Vagina (tissue), 2 donors: ENCODE results near the gene CRYZ. TPM values are rescaled to one million over a fixed set of nuclear protein-coding genes. Genes with fewer than 3 reads are reported as not detected.
"Not testable (repeated sequence)": the region's sequence is repeated elsewhere in the genome, so short reads cannot be mapped to it uniquely, and the experiment has no call there.

Experiments
- DNase-seq, 2 donors: peaks; one replicate each; pipeline ENCODE4 v3.0.0-alpha.2; 2017; ENCODE audit errors: extremely low spot score in 2 of 2
- H3K27ac ChIP-seq: fragments of 200-600 bp; sonication (generic); one replicate; pipeline ENCODE4 v1.5.1; 2019
- H3K27me3 ChIP-seq: fragments of 200-600 bp; sonication (generic); one replicate; pipeline ENCODE4 v1.5.1; 2019
- H3K36me3 ChIP-seq, 2 donors: fragments of 200-600 bp; sonication (generic); one replicate each; pipeline ENCODE4 v1.5.1; 2017 to 2019
- H3K4me1 ChIP-seq: fragments of 200-600 bp; sonication (generic); one replicate; pipeline ENCODE4 v1.5.1; 2019
- H3K4me3 ChIP-seq, 2 donors: fragments of 200-600 bp; sonication (generic); 1 replicate in 1 of 2; 2 replicates in 1 of 2; pipeline ENCODE4 v1.5.1; 2016 to 2019
- H3K9me3 ChIP-seq: fragments of 200-600 bp; sonication (generic); one replicate; pipeline ENCODE4 v1.5.1; 2019
- CTCF ChIP-seq, 3 experiments: fragments of 450-650 bp in 2 of 3; fragments of 200-600 bp in 1 of 3; sonication (generic) in 1 of 3; IDR thresholded peaks; one replicate each; pipeline ENCODE4 v1.5.1; 2017 to 2019; ENCODE audit warnings: antibody characterized with exemption in 3 of 3, mild to moderate bottlenecking in 2 of 3, moderate library complexity in 2 of 3
- POLR2A ChIP-seq, 2 donors: fragments of 450-650 bp; IDR thresholded peaks; one replicate each; pipeline ENCODE4 v1.6.1; 2017; ENCODE audit warnings: antibody characterized with exemption in 2 of 2, mild to moderate bottlenecking in 2 of 2, moderate library complexity in 2 of 2
- POLR2AphosphoS5 ChIP-seq, 2 donors: sonication (generic); formaldehyde crosslinking; IDR thresholded peaks; one replicate each; pipeline ENCODE4 v1.9.0; 2017; ENCODE audit warnings: antibody characterized with exemption in 2 of 2, mild to moderate bottlenecking in 2 of 2, low read depth in 1 of 2; ENCODE audit not compliant: insufficient read depth in 1 of 2
- intact Hi-C: fragments of 100-400 bp; cut with DNase I; formaldehyde crosslinking; loops from one replicate; pipeline ENCODE4 v1.15.1; 2023
- total RNA-seq: library from RNA; depleted of rRNA; stranded (reverse); fragments of >200 nt; gene quantifications from one replicate; pipeline ENCODE4 v1.2.3, GENCODE V29; 2016

CRYZ gene
- total RNA-seq, 1 donor from 2014 or later: 32.7 TPM

- no peaks in the 10 kb centered on the region for H3K27me3 ChIP-seq
- intact Hi-C loops: no loop called here
- H3K9me3 ChIP-seq: no peaks in the 10 kb centered on the region
- no peak overlapping the region for H3K27ac ChIP-seq
- H3K36me3 ChIP-seq: no peaks in the 10 kb centered on the region
- H3K4me3 ChIP-seq: no peak overlapping the region
- H3K4me1 ChIP-seq: no peaks in the 10 kb centered on the region
- DNase-seq: no peak
- TF ChIP-seq POLR2AphosphoS5 (IDR thresholded peaks at IDR 0.05; ENCODE audit: insufficient read depth in 1 of 2, low read depth in 1 of 2): no peak
- TF ChIP-seq POLR2A (IDR thresholded peaks at IDR 0.05): no peak
- TF ChIP-seq CTCF (IDR thresholded peaks at IDR 0.05): no peak
Measured at GRCh38 chr1:74763807-74764206, 31.0 kb upstream of the CRYZ start.

GRCh38 chr1:74756650-74757049 is 23.8 kb upstream of the CRYZ start:
- intact Hi-C loops, H3K4me3 ChIP-seq, H3K4me1 ChIP-seq, H3K27me3 ChIP-seq, DNase-seq, H3K27ac ChIP-seq, H3K9me3 ChIP-seq: not testable (repeated sequence)
- peaks cover 0 to 37% of the 10 kb centered on the region in 2 donors for H3K36me3 ChIP-seq

- H3K27me3 ChIP-seq: no peaks in the 10 kb centered on the region
- no peak for DNase-seq
- intact Hi-C loops: no loop called here
- H3K4me3 ChIP-seq: no peak overlapping the region
- no peaks in the 10 kb centered on the region for H3K4me1 ChIP-seq
- peaks cover 0 to 42% of the 10 kb centered on the region in 2 donors for H3K36me3 ChIP-seq
- H3K27ac ChIP-seq: no peak overlapping the region
- no peaks in the 10 kb centered on the region for H3K9me3 ChIP-seq
- TF ChIP-seq CTCF (IDR thresholded peaks at IDR 0.05) (no peak), POLR2A (IDR thresholded peaks at IDR 0.05) (no peak), POLR2AphosphoS5 (IDR thresholded peaks at IDR 0.05; ENCODE audit: insufficient read depth in 1 of 2, low read depth in 1 of 2) (no peak)
Measured at GRCh38 chr1:74755475-74755874, 22.6 kb upstream of the CRYZ start.

- TF ChIP-seq POLR2AphosphoS5 (IDR thresholded peaks at IDR 0.05; ENCODE audit: insufficient read depth in 1 of 2, low read depth in 1 of 2): no peak
- TF ChIP-seq POLR2A (IDR thresholded peaks at IDR 0.05): no peak
- TF ChIP-seq CTCF (IDR thresholded peaks at IDR 0.05): no peak
- Histone ChIP-seq H3K9me3 (no peaks in the 10 kb centered on the region), H3K27ac (no peak overlapping the region), H3K4me1 (no peaks in the 10 kb centered on the region), H3K4me3 (no peak overlapping the region), H3K27me3 (no peaks in the 10 kb centered on the region), H3K36me3 (peaks cover 0 to 56% of the 10 kb centered on the region in 2 donors)
- intact Hi-C loops: no loop called here
- DNase-seq: no peak
Measured at GRCh38 chr1:74753104-74753503, 20.3 kb upstream of the CRYZ start.

GRCh38 chr1:74748960-74749359 is 16.1 kb upstream of the CRYZ start:
- intact Hi-C loops: no loop called here
- TF ChIP-seq CTCF (IDR thresholded peaks at IDR 0.05) (no peak), POLR2AphosphoS5 (IDR thresholded peaks at IDR 0.05; ENCODE audit: insufficient read depth in 1 of 2, low read depth in 1 of 2) (no peak), POLR2A (IDR thresholded peaks at IDR 0.05) (no peak)
- Histone ChIP-seq H3K9me3 (no peaks in the 10 kb centered on the region), H3K27ac (no peak overlapping the region), H3K4me1 (no peaks in the 10 kb centered on the region), H3K4me3 (no peak overlapping the region), H3K27me3 (no peaks in the 10 kb centered on the region), H3K36me3 (peaks cover 0 to 44% of the 10 kb centered on the region in 2 donors)
- DNase-seq: no peak

- H3K4me3 ChIP-seq, H3K4me1 ChIP-seq, intact Hi-C loops, DNase-seq, H3K27me3 ChIP-seq, H3K9me3 ChIP-seq, H3K27ac ChIP-seq: not testable (repeated sequence)
- H3K36me3 ChIP-seq: peaks cover 0 to 34% of the 10 kb centered on the region in 2 donors
Measured at GRCh38 chr1:74745247-74745646, 12.4 kb upstream of the CRYZ start.

- H3K4me1 ChIP-seq, H3K27me3 ChIP-seq, DNase-seq, H3K4me3 ChIP-seq, H3K9me3 ChIP-seq, H3K27ac ChIP-seq, intact Hi-C loops: not testable (repeated sequence)
- peaks cover 0 to 48% of the 10 kb centered on the region in 2 donors for H3K36me3 ChIP-seq
Measured at GRCh38 chr1:74740307-74740980, 7.6 kb upstream of the CRYZ start.
